ENCODE measurements around the gene ELL2. TPM values are rescaled to one million over a fixed set of nuclear protein-coding genes. Genes with fewer than 3 reads are reported as not detected.

The ELL2 gene
- polyA plus RNA-seq, 3 donors = 3.1 to 8.1 (median 5.8) TPM

DNA sequence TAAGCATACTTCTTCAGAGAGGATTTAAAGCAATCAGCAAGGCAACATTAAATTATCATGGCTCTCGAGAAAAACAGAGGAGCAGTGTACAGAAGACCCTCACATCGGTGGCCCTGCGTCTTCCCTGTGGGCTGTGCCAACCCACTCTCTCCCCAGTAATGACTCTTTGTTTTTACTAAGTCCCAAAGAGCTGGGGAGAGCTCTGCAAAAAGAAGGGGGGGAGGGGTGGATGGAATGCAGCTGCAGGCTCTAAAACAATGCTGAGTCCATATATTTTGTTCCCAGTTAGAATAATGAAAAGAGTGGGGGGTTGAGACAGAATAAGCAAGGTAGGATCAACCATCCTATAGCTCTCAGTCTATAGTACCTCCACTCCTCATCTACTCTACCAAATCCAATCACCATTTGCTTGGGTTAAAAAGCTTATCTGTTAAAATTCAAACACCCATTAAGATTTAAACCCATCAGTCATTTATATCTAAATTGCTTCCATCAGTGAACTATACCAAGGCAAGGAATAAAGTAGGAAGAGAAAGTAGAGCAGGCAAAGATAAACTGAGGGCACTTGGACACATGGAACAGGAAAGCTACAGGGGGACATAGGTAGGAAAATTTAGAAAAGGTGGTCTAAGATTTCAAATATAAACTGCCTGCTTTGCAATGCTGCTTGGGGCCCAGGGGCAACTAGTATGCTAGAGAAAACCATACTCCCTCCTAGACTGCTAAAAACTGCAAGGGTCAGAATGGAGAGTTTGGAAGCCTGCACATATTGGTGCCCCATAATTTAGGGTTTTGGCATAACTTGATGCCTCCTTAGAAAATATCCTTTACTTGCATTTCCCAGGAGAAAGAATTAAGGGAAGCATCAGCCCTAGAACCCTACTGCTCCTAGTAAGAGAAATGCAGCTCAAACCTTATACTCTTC is 20.6 kb downstream of the ELL2 start:
- intact Hi-C loops (cut with micrococcal nuclease) = no loop called here
- Mint-ChIP-seq H3K27me3 (ENCODE audit: low read depth in 3 of 3) (peaks cover 0 to 1% (median 0%) of the 10 kb centered on the region in 3 donors), H3K27ac (no peak overlapping the region), H3K36me3 (peaks cover 11 to 24% of the 10 kb centered on the region in 2 donors), H3K9me3 (no peaks in the 10 kb centered on the region), H3K4me3 (no peak overlapping the region), H3K4me1 (peaks cover 5% of the 10 kb centered on the region)
- Histone ChIP-seq H2AFZ (ENCODE audit: insufficient read depth, low read depth, low read length, poor library complexity, severe bottlenecking) (no peak overlapping the region), H3K27me3 (ENCODE audit: control insufficient read depth in 2 of 2, insufficient read depth in 2 of 2, low read length in 2 of 2) (no peaks in the 10 kb centered on the region), H3K79me2 (ENCODE audit: insufficient read depth, low read length) (peaks cover 4% of the 10 kb centered on the region), H3K4me1 (ENCODE audit: control insufficient read depth in 1 of 2, insufficient read depth in 2 of 2, low read length in 2 of 2) (no peaks in the 10 kb centered on the region), H3K9me3 (replicated peaks in 1 of 2; ENCODE audit: control insufficient read depth in 1 of 2, insufficient read depth in 1 of 2, low read length in 2 of 2) (no peaks in the 10 kb centered on the region), H3K4me3 (replicated peaks in 1 of 3; ENCODE audit: low read depth in 2 of 3, low read length in 3 of 3) (no peak overlapping the region), H3K36me3 (replicated peaks in 1 of 2; ENCODE audit: control insufficient read depth in 1 of 2, insufficient read depth in 2 of 2, low read length in 2 of 2) (peaks cover 0 to 13% of the 10 kb centered on the region in 2 donors), H3K4me2 (replicated peaks; ENCODE audit: extremely low read depth, low read length, poor library complexity, severe bottlenecking) (no peak overlapping the region), H3K9ac (ENCODE audit: insufficient read depth, low read length, poor library complexity, severe bottlenecking) (no peak overlapping the region), H3K27ac (ENCODE audit: low read depth in 1 of 2, low read length in 2 of 2) (no peak overlapping the region), H4K20me1 (ENCODE audit: insufficient read depth, low read length) (peaks cover 52% of the 10 kb centered on the region)
- TF ChIP-seq, protein P1, sequence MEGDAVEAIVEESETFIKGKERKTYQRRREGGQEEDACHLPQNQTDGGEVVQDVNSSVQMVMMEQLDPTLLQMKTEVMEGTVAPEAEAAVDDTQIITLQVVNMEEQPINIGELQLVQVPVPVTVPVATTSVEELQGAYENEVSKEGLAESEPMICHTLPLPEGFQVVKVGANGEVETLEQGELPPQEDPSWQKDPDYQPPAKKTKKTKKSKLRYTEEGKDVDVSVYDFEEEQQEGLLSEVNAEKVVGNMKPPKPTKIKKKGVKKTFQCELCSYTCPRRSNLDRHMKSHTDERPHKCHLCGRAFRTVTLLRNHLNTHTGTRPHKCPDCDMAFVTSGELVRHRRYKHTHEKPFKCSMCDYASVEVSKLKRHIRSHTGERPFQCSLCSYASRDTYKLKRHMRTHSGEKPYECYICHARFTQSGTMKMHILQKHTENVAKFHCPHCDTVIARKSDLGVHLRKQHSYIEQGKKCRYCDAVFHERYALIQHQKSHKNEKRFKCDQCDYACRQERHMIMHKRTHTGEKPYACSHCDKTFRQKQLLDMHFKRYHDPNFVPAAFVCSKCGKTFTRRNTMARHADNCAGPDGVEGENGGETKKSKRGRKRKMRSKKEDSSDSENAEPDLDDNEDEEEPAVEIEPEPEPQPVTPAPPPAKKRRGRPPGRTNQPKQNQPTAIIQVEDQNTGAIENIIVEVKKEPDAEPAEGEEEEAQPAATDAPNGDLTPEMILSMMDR (IDR thresholded peaks at IDR 0.05) = no peak
- no peak for DNase-seq
- WGBS (ENCODE audit: insufficient coverage) = no CpG with 5 or more reads among the region's 3 CpGs

DNA sequence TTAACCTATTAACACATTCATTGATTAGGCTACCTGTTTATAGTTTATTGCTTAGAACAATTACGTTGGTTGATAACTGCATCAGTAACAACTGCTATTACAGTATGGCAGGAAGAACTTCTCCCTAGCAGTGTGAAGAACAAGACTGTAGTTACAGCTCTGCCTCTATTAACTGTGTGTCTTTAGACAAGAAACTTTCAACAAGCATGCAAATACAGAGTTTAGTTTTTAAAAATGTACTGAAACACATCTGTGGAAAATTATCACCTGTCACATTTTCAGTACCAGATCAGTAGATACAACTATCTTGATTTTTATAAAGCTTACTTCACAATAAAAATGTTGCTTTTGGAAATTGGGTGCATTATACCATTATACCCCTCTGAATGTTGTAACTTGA is 22.2 kb downstream of the ELL2 start:
- no peaks in the 10 kb centered on the region for H3K4me1 ChIP-seq (ENCODE audit: control insufficient read depth in 1 of 2, insufficient read depth in 2 of 2, low read length in 2 of 2)
- peaks cover 37% of the 10 kb centered on the region for H4K20me1 ChIP-seq (ENCODE audit: insufficient read depth, low read length)
- H3K4me2 ChIP-seq (replicated peaks; ENCODE audit: extremely low read depth, low read length, poor library complexity, severe bottlenecking) = no peak overlapping the region
- H3K9ac ChIP-seq (ENCODE audit: insufficient read depth, low read length, poor library complexity, severe bottlenecking) = no peak overlapping the region
- H3K4me3 ChIP-seq (replicated peaks in 1 of 3; ENCODE audit: low read depth in 2 of 3, low read length in 3 of 3) = no peak overlapping the region
- Mint-ChIP-seq H3K4me1 (no peaks in the 10 kb centered on the region), H3K4me3 (no peak overlapping the region), H3K9me3 (no peaks in the 10 kb centered on the region), H3K27me3 (ENCODE audit: low read depth in 3 of 3) (no peaks in the 10 kb centered on the region), H3K36me3 (peaks cover 14 to 29% of the 10 kb centered on the region in 2 donors), H3K27ac (no peak overlapping the region)
- no peaks in the 10 kb centered on the region for H3K9me3 ChIP-seq (replicated peaks in 1 of 2; ENCODE audit: control insufficient read depth in 1 of 2, insufficient read depth in 1 of 2, low read length in 2 of 2)
- WGBS (ENCODE audit: insufficient coverage) = no CpG with 5 or more reads among the region's 1 CpG
- no peak for DNase-seq
- no peak overlapping the region for H3K27ac ChIP-seq (ENCODE audit: low read depth in 1 of 2, low read length in 2 of 2)
- H3K36me3 ChIP-seq (replicated peaks in 1 of 2; ENCODE audit: control insufficient read depth in 1 of 2, insufficient read depth in 2 of 2, low read length in 2 of 2) = peaks cover 0 to 13% of the 10 kb centered on the region in 2 donors
- H3K27me3 ChIP-seq (ENCODE audit: control insufficient read depth in 2 of 2, insufficient read depth in 2 of 2, low read length in 2 of 2) = no peaks in the 10 kb centered on the region
- TF ChIP-seq, protein P1 (IDR thresholded peaks at IDR 0.05) = no peak
- no peaks in the 10 kb centered on the region for H3K79me2 ChIP-seq (ENCODE audit: insufficient read depth, low read length)
- no peak overlapping the region for H2AFZ ChIP-seq (ENCODE audit: insufficient read depth, low read depth, low read length, poor library complexity, severe bottlenecking)
- intact Hi-C loops (cut with micrococcal nuclease) = no loop called here
